NCI-H128 (cell line): ENCODE data around the gene USP15.

Source experiments
- DNase-seq: peaks from one replicate; lab custom pipeline; 2025; ENCODE audit not compliant: unreplicated experiment; lab: John Stamatoyannopoulos, UW

Gene USP15

GRCh38 chr12:62279961-62280360, 19.8 kb downstream of the USP15 start:
- DNase-seq = no peak

- DNase-seq = no peak
Measured at GRCh38 chr12:62282057-62282774, 22.0 kb downstream of the USP15 start.

- DNase-seq = no peak
Measured at GRCh38 chr12:62284749-62285148, 24.5 kb downstream of the USP15 start.

- no peak for DNase-seq
Measured at GRCh38 chr12:62285284-62285683, 25.1 kb downstream of the USP15 start.

- no peak for DNase-seq
Measured at GRCh38 chr12:62288328-62288727, 28.1 kb downstream of the USP15 start.

- no peak for DNase-seq
Measured at GRCh38 chr12:62290846-62291245, 30.6 kb downstream of the USP15 start.

- no peak for DNase-seq
Measured at GRCh38 chr12:62291864-62292760, 31.9 kb downstream of the USP15 start.

GRCh38 chr12:62292761-62293344, 32.6 kb downstream of the USP15 start:
- no peak for DNase-seq

- DNase-seq = no peak
Measured at GRCh38 chr12:62294378-62294777, 34.2 kb downstream of the USP15 start.

- no peak for DNase-seq
Measured at GRCh38 chr12:62296001-62296400, 35.8 kb downstream of the USP15 start.

- DNase-seq = no peak
Measured at GRCh38 chr12:62297321-62297720, 37.1 kb downstream of the USP15 start.

GRCh38 chr12:62299617-62300016, 39.4 kb downstream of the USP15 start:
- DNase-seq = no peak

GRCh38 chr12:62301080-62301798, 41.0 kb downstream of the USP15 start:
- no peak for DNase-seq

GRCh38 chr12:62301799-62302133, 41.6 kb downstream of the USP15 start:
- no peak for DNase-seq

- DNase-seq = no peak
Measured at GRCh38 chr12:62304560-62304959, 44.4 kb downstream of the USP15 start.

GRCh38 chr12:62305778-62306177, 45.6 kb downstream of the USP15 start:
- DNase-seq = no peak

GRCh38 chr12:62306569-62307530, 46.6 kb downstream of the USP15 start:
- no peak for DNase-seq

- DNase-seq = no peak
Measured at GRCh38 chr12:62308201-62308600, 48.0 kb downstream of the USP15 start.

- DNase-seq = no peak
Measured at GRCh38 chr12:62313727-62314380, 53.6 kb downstream of the USP15 start.

GRCh38 chr12:62317017-62317416, 56.8 kb downstream of the USP15 start:
- DNase-seq = no peak
